PFSK-1 (cell line): ENCODE data around the gene BNC2.

Experiments used
- FOXP2 ChIP-seq: optimal IDR thresholded peaks from 2 replicates; pipeline ENCODE3; 2011; ENCODE audit warnings: borderline replicate concordance, control low read depth, inconsistent platforms; ENCODE audit not compliant: insufficient read depth; ENCODE audit errors: extremely low read length, extremely low read depth
- POLR2AphosphoS5 ChIP-seq: IDR thresholded peaks from 2 replicates; pipeline ENCODE4 v1.6.1; 2012; ENCODE audit warnings: low read depth, mild to moderate bottlenecking, control low read depth, low read length, moderate library complexity
- SIN3A ChIP-seq: IDR thresholded peaks from 2 replicates; pipeline ENCODE4 v1.6.1; 2012; ENCODE audit warnings: mild to moderate bottlenecking, low read length, moderate library complexity, borderline replicate concordance; ENCODE audit not compliant: insufficient read depth
- TAF1 ChIP-seq: IDR thresholded peaks from 2 replicates; pipeline ENCODE4 v1.6.1; 2012; ENCODE audit warnings: low read length, control low read depth, borderline replicate concordance; ENCODE audit not compliant: insufficient read depth
- TF ChIP-seq, protein P1 (sequence below), 2 experiments: IDR thresholded peaks; 2 replicates each; pipeline versions ENCODE4 v1.6.1 to v1.8.0; 2011 to 2012; ENCODE audit warnings: low read depth in 2 of 2, low read length in 2 of 2, control low read depth in 1 of 2, inconsistent platforms in 1 of 2, mild to moderate bottlenecking in 1 of 2, moderate library complexity in 1 of 2; ENCODE audit not compliant: insufficient read depth in 1 of 2

Gene BNC2

DNA sequence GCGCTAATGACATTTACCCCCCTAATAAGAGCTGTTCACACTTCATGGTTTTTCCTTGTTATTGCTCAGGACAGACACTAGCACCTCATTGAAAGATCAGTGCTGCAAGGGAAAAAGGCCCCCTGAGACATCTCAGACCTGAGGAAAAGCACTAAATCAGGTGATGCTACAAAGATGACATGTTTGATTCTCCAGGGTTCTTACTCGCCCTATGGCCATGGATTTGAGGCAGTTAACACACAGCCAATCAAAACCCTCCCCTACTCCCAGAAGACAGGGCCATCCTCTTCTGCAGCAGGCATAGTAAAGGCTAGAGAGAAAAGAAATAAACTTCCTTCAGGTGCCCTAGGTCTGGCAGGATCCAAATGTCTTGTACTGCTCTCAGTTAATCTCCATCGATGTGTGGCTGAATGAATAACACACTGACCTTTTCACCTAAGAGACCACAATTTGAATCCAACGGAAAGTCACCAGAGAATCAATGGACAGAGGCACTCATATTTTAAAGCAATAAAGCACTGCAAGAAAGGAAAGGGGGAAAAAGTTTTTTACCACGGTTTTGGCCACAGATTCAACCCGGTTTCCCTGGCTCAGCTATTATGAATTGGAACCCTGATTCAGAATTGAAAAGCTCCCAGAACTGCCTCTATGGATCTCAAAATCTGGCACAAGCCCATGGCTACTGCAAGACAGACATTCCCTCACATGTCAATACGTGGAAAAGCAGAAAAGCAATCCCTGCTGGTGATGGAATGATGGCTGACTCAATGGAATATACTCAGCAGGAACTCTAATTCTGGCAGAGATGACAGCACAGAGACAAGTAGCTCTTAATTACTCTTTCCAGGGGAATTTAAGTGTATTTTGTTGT, 329.5 kb downstream of the BNC2 start:
- TF ChIP-seq, protein P1, sequence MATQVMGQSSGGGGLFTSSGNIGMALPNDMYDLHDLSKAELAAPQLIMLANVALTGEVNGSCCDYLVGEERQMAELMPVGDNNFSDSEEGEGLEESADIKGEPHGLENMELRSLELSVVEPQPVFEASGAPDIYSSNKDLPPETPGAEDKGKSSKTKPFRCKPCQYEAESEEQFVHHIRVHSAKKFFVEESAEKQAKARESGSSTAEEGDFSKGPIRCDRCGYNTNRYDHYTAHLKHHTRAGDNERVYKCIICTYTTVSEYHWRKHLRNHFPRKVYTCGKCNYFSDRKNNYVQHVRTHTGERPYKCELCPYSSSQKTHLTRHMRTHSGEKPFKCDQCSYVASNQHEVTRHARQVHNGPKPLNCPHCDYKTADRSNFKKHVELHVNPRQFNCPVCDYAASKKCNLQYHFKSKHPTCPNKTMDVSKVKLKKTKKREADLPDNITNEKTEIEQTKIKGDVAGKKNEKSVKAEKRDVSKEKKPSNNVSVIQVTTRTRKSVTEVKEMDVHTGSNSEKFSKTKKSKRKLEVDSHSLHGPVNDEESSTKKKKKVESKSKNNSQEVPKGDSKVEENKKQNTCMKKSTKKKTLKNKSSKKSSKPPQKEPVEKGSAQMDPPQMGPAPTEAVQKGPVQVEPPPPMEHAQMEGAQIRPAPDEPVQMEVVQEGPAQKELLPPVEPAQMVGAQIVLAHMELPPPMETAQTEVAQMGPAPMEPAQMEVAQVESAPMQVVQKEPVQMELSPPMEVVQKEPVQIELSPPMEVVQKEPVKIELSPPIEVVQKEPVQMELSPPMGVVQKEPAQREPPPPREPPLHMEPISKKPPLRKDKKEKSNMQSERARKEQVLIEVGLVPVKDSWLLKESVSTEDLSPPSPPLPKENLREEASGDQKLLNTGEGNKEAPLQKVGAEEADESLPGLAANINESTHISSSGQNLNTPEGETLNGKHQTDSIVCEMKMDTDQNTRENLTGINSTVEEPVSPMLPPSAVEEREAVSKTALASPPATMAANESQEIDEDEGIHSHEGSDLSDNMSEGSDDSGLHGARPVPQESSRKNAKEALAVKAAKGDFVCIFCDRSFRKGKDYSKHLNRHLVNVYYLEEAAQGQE (IDR thresholded peaks at IDR 0.05; ENCODE audit: insufficient read depth in 1 of 2, low read depth in 2 of 2, low read length in 2 of 2), result no peak
- TF ChIP-seq POLR2AphosphoS5 (no peak), TAF1 (no peak), FOXP2 (no peak), SIN3A (no peak)

DNA sequence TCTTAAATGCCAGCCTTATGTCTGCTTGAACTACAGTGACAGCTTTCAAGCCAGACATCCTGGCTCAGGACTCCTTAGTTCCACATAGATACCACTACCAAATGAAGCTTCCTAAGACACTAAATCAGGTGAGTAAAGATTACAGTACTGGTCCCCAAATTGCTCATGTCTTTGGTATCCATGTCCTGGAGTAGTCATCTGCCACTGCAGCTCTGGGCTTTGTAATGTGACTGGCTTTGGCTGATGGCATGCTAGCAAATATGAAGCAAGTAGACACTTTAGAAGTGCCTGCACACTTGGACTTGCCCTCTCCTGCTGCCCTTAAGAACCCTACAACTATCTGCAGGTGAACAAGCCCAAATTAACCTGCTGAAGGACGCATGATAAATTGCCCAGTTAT, 334.9 kb downstream of the BNC2 start:
- TF ChIP-seq FOXP2, result no peak
- TF ChIP-seq POLR2AphosphoS5, result no peak
- TF ChIP-seq, protein P1 (IDR thresholded peaks at IDR 0.05; ENCODE audit: insufficient read depth in 1 of 2, low read depth in 2 of 2, low read length in 2 of 2), result no peak
- no peak for TF ChIP-seq TAF1
- no peak for TF ChIP-seq SIN3A

DNA sequence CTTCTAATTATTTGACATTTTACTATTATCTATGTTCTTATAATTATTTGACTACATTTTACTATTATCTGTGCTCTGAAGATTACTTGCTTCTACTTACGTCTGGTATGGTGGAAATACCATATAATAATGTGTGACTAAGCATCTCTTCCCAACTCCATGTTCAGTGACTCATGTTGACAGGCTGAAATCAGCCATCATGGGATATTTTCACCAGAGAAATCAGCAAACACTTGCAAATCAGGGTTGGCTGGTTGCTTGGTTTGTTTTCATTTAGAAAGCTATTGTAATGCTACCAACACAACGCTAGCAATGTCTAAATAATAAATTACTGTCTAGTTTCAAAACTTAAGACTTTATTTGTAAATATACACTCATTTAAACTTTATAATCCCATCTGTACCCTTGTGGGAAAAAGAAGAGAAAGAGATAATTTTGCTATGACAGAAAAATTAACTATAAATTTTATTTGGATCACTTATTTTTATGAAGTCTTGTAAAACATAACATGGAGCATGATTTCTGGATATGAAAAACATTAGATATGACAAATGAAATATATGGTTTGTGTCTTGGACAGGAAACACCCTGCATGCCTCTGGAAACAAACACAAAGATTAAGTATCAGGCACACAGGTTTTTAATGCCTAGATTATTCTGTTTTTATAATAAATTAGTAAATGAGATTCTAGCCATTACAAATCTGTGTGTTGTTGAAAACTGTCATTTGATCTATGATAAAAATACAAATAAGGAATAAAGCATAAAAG, 337.6 kb downstream of the BNC2 start:
- TF ChIP-seq SIN3A, result no peak
- TF ChIP-seq, protein P1 (IDR thresholded peaks at IDR 0.05; ENCODE audit: insufficient read depth in 1 of 2, low read depth in 2 of 2, low read length in 2 of 2), result no peak
- no peak for TF ChIP-seq POLR2AphosphoS5
- TF ChIP-seq FOXP2, result no peak
- no peak for TF ChIP-seq TAF1

DNA sequence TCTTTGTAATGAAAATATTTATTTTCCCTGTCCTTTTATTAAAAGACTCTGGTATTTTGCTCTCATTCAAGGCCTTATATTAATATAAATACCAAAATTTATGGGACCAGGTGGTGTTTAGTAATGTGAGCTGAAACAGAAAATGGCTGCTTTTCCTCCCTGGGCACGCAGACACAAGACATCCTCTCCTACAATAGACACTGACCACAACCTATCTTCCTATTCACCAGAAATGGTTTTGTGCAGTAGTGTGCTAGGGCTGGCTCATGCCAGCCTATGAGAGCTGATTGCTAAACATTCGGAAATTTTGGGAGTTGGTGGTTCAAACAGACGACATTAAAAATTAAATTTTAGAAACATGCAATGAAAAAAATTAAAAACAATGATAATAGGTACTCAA, 338.2 kb downstream of the BNC2 start:
- no peak for TF ChIP-seq TAF1
- no peak for TF ChIP-seq POLR2AphosphoS5
- TF ChIP-seq FOXP2, result no peak
- TF ChIP-seq, protein P1 (IDR thresholded peaks at IDR 0.05; ENCODE audit: insufficient read depth in 1 of 2, low read depth in 2 of 2, low read length in 2 of 2), result no peak
- no peak for TF ChIP-seq SIN3A
